Neural cell (in vitro differentiated cells): Measurements from ENCODE around the gene BICRA. TPM values are rescaled to one million over a fixed set of nuclear protein-coding genes. Genes with fewer than 3 reads are reported as not detected.

Source experiments
- H2AFZ ChIP-seq: fragments of 200-600, 300-800 bp; sonication (generic), shearing (Covaris generic); 2 replicates; pipeline ENCODE4 v1.6.0; 2014; ENCODE audit warnings: low read depth, mild to moderate bottlenecking, antibody characterized with exemption, low read length, moderate library complexity
- H3F3A ChIP-seq: fragments of 200-600 bp; shearing (Covaris generic); 2 replicates; pipeline ENCODE4 v1.6.1; 2016; ENCODE audit warnings: mild to moderate bottlenecking, moderate library complexity, mixed read lengths, antibody characterized with exemption, low read length; ENCODE audit not compliant: insufficient read depth, poor library complexity, severe bottlenecking
- H3K27ac ChIP-seq: fragments of 200-600, 300-800 bp; sonication (generic), shearing (Covaris generic); 2 replicates; pipeline ENCODE4 v1.5.1; 2014; ENCODE audit warnings: mild to moderate bottlenecking, low read length, moderate library complexity
- H3K27me3 ChIP-seq: fragments of 300-800, 200-600 bp; sonication (generic), shearing (Covaris generic); 2 replicates; pipeline ENCODE4 v1.6.0; 2014; ENCODE audit warnings: mild to moderate bottlenecking, low read depth, low read length, moderate library complexity; ENCODE audit not compliant: insufficient read depth
- H3K36me3 ChIP-seq: fragments of 300-800, 200-600 bp; sonication (generic), shearing (Covaris generic); 2 replicates; pipeline ENCODE4 v1.5.1; 2014; ENCODE audit warnings: mild to moderate bottlenecking, antibody characterized with exemption, low read length, moderate library complexity; ENCODE audit not compliant: insufficient read depth
- H3K4me2 ChIP-seq: fragments of 300-800, 200-600 bp; sonication (generic), shearing (Covaris generic); 2 replicates; pipeline ENCODE4 v1.6.0; 2014; ENCODE audit warnings: mild to moderate bottlenecking, low read length
- H3K4me3 ChIP-seq: fragments of 300-800, 200-600 bp; sonication (generic), shearing (Covaris generic); 2 replicates; pipeline ENCODE4 v1.5.1; 2014; ENCODE audit warnings: mild to moderate bottlenecking, low read length, moderate library complexity
- H3K79me2 ChIP-seq: fragments of 200-600 bp; shearing (Covaris generic); replicated peaks from 2 replicates; pipeline ENCODE4 v1.6.0; 2014; ENCODE audit warnings: mild to moderate bottlenecking, low read length, moderate library complexity; ENCODE audit not compliant: insufficient read depth
- H3K9ac ChIP-seq: fragments of 300-800, 200-600 bp; sonication (generic), shearing (Covaris generic); 2 replicates; pipeline ENCODE4 v1.6.1; 2016; ENCODE audit warnings: mild to moderate bottlenecking, low read length, mixed read lengths
- H3K9me2 ChIP-seq: fragments of 200-600 bp; shearing (Covaris generic); 2 replicates; pipeline ENCODE4 v1.6.1; 2016; ENCODE audit warnings: mild to moderate bottlenecking, low read length, mixed read lengths; ENCODE audit not compliant: insufficient read depth
- H3K9me3 ChIP-seq: fragments of 200-600, 300-800 bp; sonication (generic), shearing (Covaris generic); 2 replicates; pipeline ENCODE4 v1.6.1; 2016; ENCODE audit warnings: mild to moderate bottlenecking, mixed run types, low read length, moderate library complexity, mixed read lengths
- H4K20me1 ChIP-seq: fragments of 200-600 bp; shearing (Covaris generic); 2 replicates; pipeline ENCODE4 v1.6.1; 2016; ENCODE audit warnings: mild to moderate bottlenecking, mixed run types; ENCODE audit not compliant: insufficient read depth
- CTCF ChIP-seq: fragments of 450-650 bp; IDR thresholded peaks from 2 replicates; pipeline ENCODE4 v1.5.1; 2014; ENCODE audit warnings: antibody characterized with exemption, mild to moderate bottlenecking, moderate library complexity; ENCODE audit not compliant: poor library complexity, severe bottlenecking
- EP300 ChIP-seq: fragments of 450-650 bp; conservative IDR thresholded peaks from 2 replicates; pipeline ENCODE4 v1.6.1; 2014; ENCODE audit warnings: antibody characterized with exemption, mild to moderate bottlenecking, moderate library complexity; ENCODE audit not compliant: poor library complexity, severe bottlenecking
- EZH2 ChIP-seq: fragments of 200-600, 300-800 bp; shearing (Covaris generic), sonication (generic); IDR thresholded peaks from 2 replicates; pipeline ENCODE4 v1.6.1; 2014; ENCODE audit warnings: antibody characterized with exemption, low read length, borderline replicate concordance, mild to moderate bottlenecking; ENCODE audit not compliant: insufficient read depth, poor library complexity, severe bottlenecking
- MXI1 ChIP-seq: fragments of 450-650 bp; conservative IDR thresholded peaks from 2 replicates; pipeline ENCODE4 v1.6.1; 2014; ENCODE audit warnings: antibody characterized with exemption, mild to moderate bottlenecking; ENCODE audit not compliant: poor library complexity, severe bottlenecking
- POLR2AphosphoS5 ChIP-seq: IDR thresholded peaks from 2 replicates; pipeline ENCODE4 v1.6.1; 2012
- RAD21 ChIP-seq: fragments of 450-650 bp; conservative IDR thresholded peaks from 2 replicates; pipeline ENCODE4 v1.6.1; 2014; ENCODE audit warnings: antibody characterized with exemption, mild to moderate bottlenecking, moderate library complexity
- REST ChIP-seq: IDR thresholded peaks from 2 replicates; pipeline ENCODE4 v1.6.1; 2012; ENCODE audit warnings: borderline replicate concordance
- SMC3 ChIP-seq: fragments of 450-650 bp; conservative IDR thresholded peaks from 2 replicates; pipeline ENCODE4 v1.6.1; 2014; ENCODE audit warnings: antibody characterized with exemption, mild to moderate bottlenecking, moderate library complexity; ENCODE audit not compliant: poor library complexity
- TAF1 ChIP-seq: IDR thresholded peaks from 2 replicates; pipeline ENCODE4 v1.6.1; 2012; ENCODE audit warnings: low read depth
- polyA plus RNA-seq: library from polyadenylated mRNA; depleted of rRNA; stranded (reverse); fragments of >200 nt; gene quantifications from 2 replicates; pipeline ENCODE4 v1.2.3, GENCODE V29; 2014

Gene BICRA
- polyA plus RNA-seq, 1 donor from 2014 or later = 0.11 TPM

- no peak overlapping the region for H3K27ac ChIP-seq
- TF ChIP-seq MXI1 (no peak), CTCF (peak; percentile 87), RAD21 (peak; percentile 92), EP300 (no peak), SMC3 (peak; percentile 86), EZH2 (no peak), REST (no peak), POLR2AphosphoS5 (no peak), TAF1 (no peak)
- no peaks in the 10 kb centered on the region for H3K9me2 ChIP-seq
- H3K36me3 ChIP-seq = no peaks in the 10 kb centered on the region
- H3K4me3 ChIP-seq = no peak overlapping the region
- no peak overlapping the region for H2AFZ ChIP-seq
- no peaks in the 10 kb centered on the region for H4K20me1 ChIP-seq
- no peak overlapping the region for H3K4me2 ChIP-seq
- no peak overlapping the region for H3K9ac ChIP-seq
- H3K27me3 ChIP-seq = no peaks in the 10 kb centered on the region
- H3K79me2 ChIP-seq = no peaks in the 10 kb centered on the region
- H3K9me3 ChIP-seq = no peaks in the 10 kb centered on the region
- H3F3A ChIP-seq = no peaks in the 10 kb centered on the region
Measured at GRCh38 chr19:47697863-47698609, 89.1 kb downstream of the BICRA start.

GRCh38 chr19:47698631-47699359 lies 89.9 kb downstream of the BICRA start:
- Histone ChIP-seq H3F3A (no peaks in the 10 kb centered on the region), H3K9ac (no peak overlapping the region), H3K79me2 (no peaks in the 10 kb centered on the region), H3K36me3 (no peaks in the 10 kb centered on the region), H3K27me3 (no peaks in the 10 kb centered on the region), H3K9me2 (no peaks in the 10 kb centered on the region), H3K27ac (no peak overlapping the region), H3K9me3 (no peaks in the 10 kb centered on the region), H4K20me1 (no peaks in the 10 kb centered on the region), H2AFZ (no peak overlapping the region), H3K4me2 (no peak overlapping the region), H3K4me3 (no peak overlapping the region)
- TF ChIP-seq SMC3 (no peak), MXI1 (no peak), POLR2AphosphoS5 (no peak), EP300 (no peak), CTCF (no peak), REST (no peak), TAF1 (no peak), EZH2 (no peak), RAD21 (no peak)
